ENCODE data around the gene PROM1.

PROM1 gene

DNA sequence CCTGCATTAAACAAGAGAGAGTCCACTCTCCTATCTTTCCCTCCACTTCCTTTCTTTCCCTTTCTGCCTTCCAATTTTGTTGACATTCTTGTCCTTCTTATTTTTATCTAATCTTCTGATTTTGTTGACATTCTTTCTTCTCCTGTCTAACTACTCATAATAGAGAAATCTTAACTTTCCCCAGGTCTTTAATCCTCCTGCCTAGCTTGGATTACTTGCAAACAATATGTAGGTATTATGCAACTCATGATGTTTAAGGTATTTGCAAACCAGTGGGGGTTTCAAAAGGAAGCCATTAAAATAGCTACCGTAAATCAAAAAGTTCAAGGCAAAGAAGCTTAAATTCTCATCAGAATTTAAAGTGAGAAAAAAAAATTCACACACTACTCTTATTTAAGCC lies 53.9 kb downstream of the PROM1 start:
- in situ Hi-C loops (cut with MboI; ENCODE audit: low sequenced_read_pairs), result loop anchor here (25.0 kb wide), 1 partner anchor 232 kb away; no protein-coding TSS in a partner anchor

DNA sequence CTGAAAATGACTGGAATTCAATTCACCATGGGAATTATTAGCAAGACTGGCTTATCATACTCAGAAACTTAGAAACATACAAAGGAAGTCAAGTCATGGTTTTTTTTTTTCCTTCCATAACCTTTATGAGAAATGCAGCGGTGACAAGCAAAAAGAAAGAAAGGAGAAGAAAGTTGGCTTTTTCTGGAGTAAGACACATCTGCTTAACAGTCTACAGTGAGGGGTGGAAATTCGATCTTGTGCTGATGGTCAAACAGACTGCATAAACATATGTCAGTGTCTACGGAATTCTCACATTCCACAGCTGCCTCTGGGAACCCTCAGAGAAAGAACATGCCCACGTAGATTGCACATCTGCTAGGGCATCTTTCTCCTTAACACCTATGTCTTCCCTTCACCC lies 54.6 kb downstream of the PROM1 start:
- in situ Hi-C loops (cut with MboI; ENCODE audit: low sequenced_read_pairs), result loop anchor here (25.0 kb wide), 1 partner anchor 233 kb away; no protein-coding TSS in a partner anchor

DNA sequence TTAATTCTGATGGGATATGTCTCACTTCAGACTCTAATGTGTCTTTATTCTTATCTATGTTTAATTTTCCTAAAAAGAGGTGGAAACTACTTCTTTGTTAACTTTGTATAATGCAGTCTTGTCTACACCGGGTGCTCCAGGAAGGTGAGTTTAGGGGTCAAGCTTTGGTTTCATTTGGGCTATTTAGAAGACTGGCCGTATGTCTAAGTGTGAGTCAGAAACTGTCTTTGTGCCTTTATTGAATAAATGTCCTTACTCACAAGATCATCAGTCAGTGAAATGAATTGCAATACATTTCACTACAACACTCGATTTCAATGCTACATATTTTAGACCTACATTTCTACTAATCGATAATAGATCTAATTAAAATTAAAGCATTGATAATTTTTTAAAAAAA lies 56.2 kb downstream of the PROM1 start:
- in situ Hi-C loops (cut with MboI; ENCODE audit: low sequenced_read_pairs), result loop anchor here (25.0 kb wide), 1 partner anchor 235 kb away; no protein-coding TSS in a partner anchor

DNA sequence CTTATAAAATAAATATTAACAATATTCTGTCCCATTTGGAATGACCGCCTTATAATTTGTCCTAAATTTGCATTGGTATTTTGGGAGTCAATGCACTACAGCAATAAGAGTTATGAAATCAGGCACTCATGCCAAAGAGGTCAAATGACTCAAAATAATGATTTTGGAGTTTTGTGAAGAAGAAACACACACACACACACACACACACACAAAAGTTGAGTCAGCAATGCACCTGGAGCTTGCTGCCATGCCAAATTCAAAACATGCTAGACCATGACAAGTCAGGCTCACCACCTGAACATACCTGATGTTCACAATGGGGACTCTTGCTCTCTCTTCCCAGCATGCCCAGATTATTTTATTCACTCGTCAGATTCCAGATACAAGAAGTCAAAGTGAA lies 56.7 kb downstream of the PROM1 start:
- in situ Hi-C loops (cut with MboI; ENCODE audit: low sequenced_read_pairs), result loop anchor here (25.0 kb wide), 1 partner anchor 235 kb away; no protein-coding TSS in a partner anchor

DNA sequence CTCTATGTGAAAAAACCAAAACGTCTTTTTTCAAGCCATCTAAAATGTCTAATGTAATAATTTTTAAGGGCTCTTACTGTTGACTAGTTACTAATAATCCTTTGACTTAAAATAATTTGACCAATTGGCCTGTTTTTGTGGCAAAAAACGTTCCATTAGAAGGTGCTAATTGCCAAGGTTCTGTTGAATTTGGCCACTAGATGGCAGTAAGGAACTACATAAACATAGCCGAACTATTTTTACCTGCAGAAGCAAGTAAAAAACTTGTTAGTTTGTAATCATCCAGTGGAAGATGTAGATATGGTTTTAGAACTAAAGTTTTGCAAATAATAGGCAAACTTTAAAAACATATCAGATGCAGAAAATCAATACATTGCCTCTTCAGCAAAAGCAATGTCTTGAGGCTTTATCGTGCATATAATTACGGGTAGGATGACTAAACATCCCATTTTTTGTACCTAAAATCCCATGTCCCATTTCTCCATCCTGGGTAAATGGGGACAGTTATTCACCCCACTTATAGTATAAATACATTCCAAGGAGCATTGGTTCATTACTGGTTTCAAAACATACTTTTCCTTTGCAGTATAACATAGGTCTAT lies 57.6 kb downstream of the PROM1 start:
- in situ Hi-C loops (cut with MboI; ENCODE audit: low sequenced_read_pairs), result loop anchor here (25.0 kb wide), 1 partner anchor 236 kb away; no protein-coding TSS in a partner anchor

DNA sequence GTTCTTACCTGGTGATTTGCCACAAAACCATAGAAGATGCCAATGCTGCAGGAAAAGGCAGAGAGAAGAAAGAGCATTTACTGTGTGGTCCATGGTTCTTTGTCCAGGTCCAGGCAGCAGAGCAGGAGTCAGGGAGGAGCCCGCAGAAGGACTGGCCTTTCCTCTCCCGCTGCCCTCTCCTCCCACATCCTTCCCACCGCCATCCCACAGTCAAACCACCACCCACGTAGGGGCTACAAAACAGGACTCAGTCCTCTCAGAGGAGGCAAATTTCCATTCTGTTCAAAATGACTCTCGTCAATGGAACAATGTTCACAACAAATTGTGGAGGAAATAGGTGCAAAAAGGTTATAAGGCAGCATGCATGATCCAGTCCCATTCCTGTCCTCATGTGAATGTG lies 58.6 kb downstream of the PROM1 start:
- in situ Hi-C loops (cut with MboI; ENCODE audit: low sequenced_read_pairs), result loop anchor here (25.0 kb wide), 1 partner anchor 237 kb away; no protein-coding TSS in a partner anchor

DNA sequence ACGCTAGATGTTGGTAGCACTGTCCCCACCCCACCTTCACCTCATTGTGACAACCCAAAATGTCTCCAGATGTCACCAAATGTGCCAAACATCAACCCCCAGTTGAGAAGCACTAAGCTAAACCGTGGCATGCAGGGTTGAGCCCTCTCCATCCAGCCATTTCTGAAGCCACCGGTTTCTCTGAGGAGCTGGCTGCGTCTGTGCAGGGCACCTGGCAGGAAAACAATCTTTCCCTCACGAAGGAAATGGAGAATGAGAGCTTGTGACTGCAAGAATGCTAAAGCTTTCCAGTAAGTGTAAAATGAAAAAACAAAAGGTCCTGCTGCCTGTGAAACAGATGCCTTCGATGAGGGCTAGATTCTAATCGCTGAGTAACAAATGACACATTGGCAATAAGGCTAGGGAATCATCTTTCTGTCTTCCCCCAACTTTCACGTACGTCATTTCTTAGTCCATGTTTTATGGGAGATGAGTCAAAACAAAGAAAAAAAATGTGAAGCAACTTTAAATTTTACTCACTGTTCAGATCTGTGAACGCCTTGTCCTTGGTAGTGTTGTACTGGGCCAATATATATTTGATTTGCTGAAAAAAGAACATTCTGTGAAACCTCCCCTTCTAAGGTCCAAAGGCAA lies 59.9 kb downstream of the PROM1 start:
- in situ Hi-C loops (cut with MboI; ENCODE audit: low sequenced_read_pairs), result no loop called here

DNA sequence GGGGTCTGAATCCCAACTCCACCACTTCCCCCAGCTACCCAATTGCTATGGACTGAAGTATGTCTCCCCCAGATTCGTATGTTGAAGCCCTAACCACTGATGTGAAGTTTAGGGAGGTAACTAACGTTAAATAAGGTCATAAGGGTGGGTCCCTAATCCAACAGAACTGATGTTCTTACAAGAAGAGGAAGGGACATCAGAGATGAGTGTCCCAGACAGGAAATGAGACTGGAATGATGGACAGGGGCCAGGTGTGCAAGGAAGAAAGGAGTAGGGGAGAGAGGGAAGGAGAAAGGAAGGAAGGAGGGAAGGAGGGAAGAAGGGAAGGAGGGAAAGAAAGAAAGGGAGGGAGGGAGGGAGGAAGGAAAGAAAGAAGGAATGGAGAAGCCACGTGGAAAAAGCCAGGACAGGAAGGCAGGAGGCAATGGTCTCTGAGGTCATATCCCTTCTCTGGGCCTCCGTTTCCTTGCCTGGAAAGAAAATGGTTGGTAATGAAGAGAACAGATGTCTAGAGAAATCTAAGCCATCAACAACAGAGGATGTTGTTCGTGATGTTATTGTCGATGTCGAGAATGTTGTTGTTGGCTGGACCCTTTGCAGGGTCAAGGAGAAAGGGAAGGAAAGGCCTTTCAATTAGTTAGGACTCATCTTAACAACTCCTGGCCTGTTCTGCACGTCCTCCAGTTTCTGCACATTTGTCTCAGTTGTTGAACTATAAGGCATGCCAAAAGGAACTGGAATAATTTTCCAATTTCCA lies 61.8 kb downstream of the PROM1 start:
- in situ Hi-C loops (cut with MboI; ENCODE audit: low sequenced_read_pairs), result no loop called here

DNA sequence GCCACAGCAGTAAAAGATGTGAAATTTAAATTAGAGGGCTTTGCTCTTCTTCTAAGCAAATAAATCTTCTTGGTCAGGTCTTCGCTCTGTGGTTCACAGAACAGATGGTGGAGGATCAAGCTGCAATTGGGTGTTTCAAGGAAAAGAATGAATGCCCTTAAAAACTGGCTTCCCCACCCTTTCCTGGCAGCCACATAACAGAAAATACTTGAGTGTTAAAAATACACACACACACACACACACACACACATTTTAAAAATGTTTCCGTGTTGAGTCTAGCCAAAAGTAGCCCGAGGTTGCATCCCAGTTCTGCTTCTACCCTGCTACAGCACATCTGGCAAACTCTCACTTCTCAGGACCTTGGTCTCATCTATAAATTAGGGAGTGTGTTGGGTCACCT lies 64.2 kb downstream of the PROM1 start:
- in situ Hi-C loops (cut with MboI; ENCODE audit: low sequenced_read_pairs), result no loop called here

DNA sequence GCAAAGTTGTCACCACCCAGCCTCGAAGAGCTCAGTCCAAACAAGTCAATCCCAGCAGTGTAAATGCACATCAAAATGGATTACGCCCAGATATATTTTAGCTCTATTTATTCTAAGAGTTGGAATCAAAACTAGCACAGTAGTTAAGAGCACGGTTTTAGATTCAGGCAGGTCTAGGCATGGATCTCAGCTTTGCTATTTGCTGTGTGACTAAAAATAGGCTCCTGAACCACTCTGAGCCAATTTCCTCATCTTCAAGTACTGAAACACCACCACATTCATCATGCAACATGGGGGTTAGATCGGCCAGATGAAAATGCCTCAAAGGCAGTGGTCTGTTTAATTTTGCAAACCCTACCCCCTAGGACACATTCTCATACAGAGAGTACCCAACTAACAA lies 65.0 kb downstream of the PROM1 start:
- in situ Hi-C loops (cut with MboI; ENCODE audit: low sequenced_read_pairs), result no loop called here

DNA sequence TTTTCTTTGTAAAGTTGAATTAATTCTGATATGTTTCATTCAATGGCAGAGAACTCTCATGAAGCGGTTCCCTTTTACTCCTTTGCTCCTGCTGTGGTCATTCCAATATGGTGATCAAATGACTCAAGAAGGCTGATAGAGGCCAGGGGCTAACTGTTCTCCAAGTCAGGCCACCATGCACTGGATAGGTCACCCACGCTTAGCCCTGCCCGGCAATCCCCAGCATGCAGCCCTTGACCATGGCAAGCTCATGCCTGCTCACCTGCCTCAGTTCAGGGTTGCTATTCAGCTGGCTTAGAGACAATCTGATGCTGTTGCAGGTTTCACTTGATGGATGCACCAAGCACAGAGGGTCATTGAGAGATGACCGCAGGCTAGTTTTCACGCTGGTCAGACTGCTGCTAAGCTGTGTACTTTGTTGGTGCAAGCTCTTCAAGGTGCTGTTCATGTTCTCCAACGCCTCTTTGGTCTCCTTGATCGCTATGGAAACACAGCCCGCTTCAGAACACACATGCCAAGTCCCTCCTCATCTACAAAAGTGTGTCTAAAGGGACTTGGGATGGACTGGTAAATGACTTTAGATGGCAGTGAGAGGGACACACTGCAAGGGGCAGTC lies 65.7 kb downstream of the PROM1 start:
- in situ Hi-C loops (cut with MboI; ENCODE audit: low sequenced_read_pairs), result no loop called here

DNA sequence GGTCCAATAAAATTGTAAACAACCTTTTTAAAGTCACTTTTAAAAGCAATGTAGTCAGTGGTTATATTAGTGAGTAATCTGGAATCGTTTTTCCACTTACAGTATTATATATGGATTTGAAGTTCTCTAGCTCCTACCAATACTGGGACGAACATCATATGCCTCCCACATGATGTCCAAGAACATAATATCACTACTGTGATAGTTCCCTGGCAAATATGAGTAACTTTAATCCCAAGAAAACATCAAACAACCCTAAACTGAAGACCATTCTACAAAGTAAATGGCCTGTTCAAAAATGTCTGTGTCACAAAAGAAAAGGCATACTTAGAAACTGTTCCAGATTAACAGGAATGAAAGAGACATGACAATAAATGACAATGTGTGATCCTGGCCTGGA lies 67.3 kb downstream of the PROM1 start:
- in situ Hi-C loops (cut with MboI; ENCODE audit: low sequenced_read_pairs), result no loop called here

DNA sequence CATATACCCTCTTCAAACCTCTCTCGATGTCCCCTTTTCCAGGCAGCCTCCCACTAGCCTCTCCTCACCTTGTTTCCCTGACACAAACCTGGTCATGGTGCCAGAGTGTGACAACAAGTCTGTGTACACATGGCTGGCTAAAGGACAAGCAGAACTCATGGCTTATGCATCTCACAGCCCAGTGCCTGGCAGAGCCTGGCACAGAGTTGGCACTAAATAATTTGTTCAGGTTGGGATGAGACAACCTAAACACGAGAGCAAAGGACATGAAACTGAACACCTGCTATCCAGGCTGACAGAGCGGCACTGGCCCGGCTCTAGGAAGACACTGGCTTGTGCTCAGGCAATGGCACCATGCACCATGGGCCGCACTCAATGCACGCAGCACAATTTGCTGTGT lies 72.7 kb downstream of the PROM1 start:
- in situ Hi-C loops (cut with MboI; ENCODE audit: low sequenced_read_pairs), result no loop called here

DNA sequence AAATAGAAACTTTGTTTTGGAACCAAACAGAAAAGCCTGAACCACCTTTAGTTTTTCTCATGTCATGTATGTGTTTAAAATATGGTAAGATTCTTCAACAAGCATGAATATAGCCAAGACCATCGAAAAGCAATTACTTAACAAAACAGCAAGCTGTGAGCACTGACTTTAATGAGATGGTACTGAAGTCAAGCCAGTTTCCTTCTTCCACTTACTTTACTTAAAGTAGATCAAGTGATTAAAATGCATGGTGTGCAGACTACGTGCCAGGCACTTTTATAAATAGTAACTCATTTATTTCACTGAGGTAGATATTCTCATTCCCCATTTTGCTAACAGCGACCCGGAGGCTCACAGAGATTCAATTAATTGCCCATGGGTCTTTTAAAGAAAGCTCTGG lies 74.7 kb downstream of the PROM1 start:
- in situ Hi-C loops (cut with MboI; ENCODE audit: low sequenced_read_pairs), result no loop called here

DNA sequence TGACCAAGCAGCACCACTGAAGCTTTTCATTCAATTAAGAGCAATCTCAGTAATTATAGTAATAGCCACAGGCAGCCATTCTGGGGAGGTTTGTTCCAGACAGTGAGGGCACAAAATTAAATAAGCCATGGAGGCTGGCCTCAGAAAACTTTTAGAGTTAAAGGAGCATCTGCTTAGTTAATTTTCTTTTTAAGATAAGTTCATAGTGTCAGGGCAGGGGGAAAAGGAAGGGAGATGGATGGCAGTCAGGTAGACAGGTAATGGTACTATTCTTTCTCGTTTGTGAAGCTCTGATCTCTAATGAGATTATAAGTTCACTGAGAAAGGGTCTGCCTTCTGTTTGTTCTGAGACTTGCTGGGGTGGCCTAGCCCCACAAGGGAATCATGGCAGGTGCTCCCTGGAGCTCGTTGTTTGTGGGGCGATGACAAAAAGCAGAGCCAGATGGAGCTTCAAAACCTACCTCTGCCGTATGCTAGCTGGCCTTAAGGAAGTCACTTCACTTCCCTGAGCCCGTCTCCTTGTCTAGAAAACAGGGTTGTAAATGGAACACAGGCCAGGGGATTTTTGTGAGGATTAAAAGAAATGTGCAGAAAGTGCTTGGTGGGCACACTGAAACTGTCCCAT lies 76.2 kb downstream of the PROM1 start:
- in situ Hi-C loops (cut with MboI; ENCODE audit: low sequenced_read_pairs), result no loop called here

DNA sequence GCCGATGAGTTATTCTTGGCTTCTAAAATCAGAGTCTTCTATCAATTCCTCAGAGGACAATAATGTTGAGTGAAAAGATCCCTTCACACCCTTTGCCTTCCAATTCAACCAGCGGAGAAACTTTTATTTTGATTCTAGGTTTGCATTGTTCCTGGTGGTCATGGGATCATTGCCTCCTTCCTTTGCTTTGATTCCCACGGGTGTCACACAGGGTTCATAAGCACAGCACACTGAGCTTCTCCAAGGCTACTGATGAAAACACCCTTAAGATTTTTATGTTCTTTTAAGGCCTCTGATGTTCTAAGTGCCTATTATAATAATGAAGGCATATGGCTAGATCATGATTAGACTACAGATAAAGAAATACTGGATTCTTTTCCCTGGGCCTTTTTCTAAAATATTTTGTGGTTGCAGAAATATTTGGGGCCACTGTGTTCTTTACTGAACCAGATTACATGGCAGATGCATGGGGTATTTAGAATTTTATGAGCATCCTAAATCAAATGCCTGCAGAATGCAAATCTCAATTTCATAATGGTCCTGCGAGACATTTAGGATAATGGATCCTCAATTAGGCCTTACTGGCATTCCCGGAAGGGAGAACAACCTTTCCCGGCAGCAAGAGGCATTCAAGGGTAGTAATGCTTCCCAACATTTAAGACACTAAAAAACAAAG lies 76.9 kb downstream of the PROM1 start:
- in situ Hi-C loops (cut with MboI; ENCODE audit: low sequenced_read_pairs), result no loop called here

DNA sequence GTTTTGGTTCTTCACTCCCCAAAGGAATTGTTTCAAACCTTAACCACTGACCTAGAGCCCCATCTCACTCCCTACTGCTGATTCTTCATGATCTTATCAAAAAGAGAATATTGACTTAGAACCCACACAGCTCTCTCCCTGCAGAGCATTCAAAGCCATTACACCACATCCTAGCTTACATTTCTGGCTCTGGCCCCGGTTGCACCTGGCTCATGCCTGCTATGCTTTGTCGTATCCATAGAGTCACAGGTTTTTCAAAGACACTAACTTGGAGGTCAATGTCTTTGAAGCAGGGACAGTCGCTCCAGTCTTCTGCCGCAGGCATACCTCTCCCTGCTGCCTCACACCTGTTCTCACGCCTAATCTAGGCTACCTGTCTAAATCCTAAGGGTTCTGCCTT lies 78.1 kb downstream of the PROM1 start:
- in situ Hi-C loops (cut with MboI; ENCODE audit: low sequenced_read_pairs), result no loop called here

DNA sequence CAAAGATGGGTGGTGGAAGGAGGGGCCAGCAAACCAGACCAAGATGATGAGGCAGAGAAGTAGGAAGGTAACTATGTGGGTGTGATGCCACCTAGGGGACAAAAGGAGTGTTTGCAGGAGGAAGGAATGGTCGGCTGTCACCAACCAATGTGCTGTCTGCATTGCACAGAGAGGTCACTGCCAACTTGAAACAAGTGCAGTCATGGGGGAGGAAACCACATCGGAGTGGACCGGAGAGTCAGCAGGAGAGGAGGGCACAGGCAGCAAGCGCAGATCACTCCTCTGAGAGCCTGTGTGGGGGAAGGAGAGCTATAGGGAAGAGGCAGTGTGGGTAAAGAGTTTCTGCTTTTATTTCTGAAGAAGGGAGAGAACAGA lies 82.4 kb downstream of the PROM1 start:
- in situ Hi-C loops (cut with MboI; ENCODE audit: low sequenced_read_pairs), result no loop called here

DNA sequence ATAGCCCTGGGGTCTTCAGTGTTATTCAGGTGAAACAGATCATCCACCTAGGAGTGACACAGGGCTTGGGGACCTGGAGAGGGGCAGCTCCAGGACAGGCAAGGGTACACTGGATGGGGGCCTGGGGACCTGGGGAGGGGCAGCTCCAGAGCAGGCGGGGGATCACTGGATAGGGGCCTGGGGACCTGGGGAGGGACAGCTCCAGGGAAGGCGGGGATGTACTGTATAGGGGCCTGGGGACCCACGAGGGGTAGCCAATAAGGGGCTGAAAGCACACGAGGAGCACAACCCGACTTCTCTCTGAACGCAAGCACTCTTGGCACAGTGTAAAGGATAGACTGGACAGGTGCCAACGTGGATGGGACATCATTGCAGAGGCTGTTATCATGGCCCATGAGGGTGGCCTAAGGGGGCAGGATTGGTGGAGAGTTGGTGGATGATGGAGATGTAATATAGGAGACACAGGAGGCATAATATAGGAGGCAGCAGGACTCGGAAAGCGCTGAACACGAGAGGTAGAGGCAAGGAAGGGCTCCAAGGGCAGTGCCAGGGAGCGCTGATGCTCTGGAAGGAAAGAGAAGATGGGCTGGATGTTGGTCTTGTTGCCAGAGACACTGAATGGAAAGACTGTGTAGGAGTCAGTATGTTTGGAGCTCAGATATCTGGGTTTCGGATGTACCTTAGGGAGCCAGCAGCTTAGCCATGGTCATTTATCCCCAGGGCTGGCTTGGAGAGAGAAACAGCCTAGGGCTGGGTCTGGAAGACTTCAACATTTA lies 82.9 kb downstream of the PROM1 start:
- in situ Hi-C loops (cut with MboI; ENCODE audit: low sequenced_read_pairs), result no loop called here

DNA sequence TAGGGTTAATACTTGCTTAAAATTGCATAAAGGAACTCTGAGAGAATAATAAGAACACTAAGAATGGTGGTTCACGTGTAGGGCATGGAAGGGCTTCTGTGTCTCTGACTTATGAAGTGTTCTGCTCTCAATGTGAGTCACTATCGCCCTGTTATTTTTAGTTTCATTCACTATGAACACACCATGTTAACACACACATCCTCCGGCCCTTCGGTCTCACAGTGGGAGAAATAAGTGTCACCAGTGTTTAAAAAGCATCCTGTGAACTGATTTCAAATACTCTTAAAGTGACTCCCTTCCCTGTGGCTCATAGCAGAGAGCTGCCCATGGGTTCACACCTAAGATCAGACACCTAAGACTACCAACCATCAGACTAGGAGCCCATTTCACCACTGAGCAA lies 87.0 kb downstream of the PROM1 start:
- in situ Hi-C loops (cut with MboI; ENCODE audit: low sequenced_read_pairs), result no loop called here
